Measurements from ENCODE around the gene NRN1. TPM values are rescaled to one million over a fixed set of nuclear protein-coding genes. Genes with fewer than 3 reads are reported as not detected.
"Not testable (repeated sequence)": the region's sequence is repeated elsewhere in the genome, so short reads cannot be mapped to it uniquely, and the experiment has no call there.

The NRN1 gene, protein sequence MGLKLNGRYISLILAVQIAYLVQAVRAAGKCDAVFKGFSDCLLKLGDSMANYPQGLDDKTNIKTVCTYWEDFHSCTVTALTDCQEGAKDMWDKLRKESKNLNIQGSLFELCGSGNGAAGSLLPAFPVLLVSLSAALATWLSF
- total RNA-seq, result 0.71 and 0.75 TPM in 2 replicates

GRCh38 chr6:6006428-6007365, at the start of gene NRN1:
Gene NRN1 (minus strand): TSS chr6:6006925. CDS start chr6:6006749, 176 bp downstream.
- DNase-seq (ENCODE audit: low spot score), result no peak
- peaks cover 20% of the 10 kb centered on the region for H3K9me3 Mint-ChIP-seq
- peaks cover 37% of the 10 kb centered on the region for H3K4me1 Mint-ChIP-seq (ENCODE audit: low read depth)
- H3K27me3 Mint-ChIP-seq (ENCODE audit: low read depth), result peaks cover 73% of the 10 kb centered on the region
- intact Hi-C loops (cut with micrococcal nuclease), result loop anchor here (1.0 to 5.0 kb wide), 2 partner anchors 8 to 541 kb away; no protein-coding TSS in a partner anchor
- peak within 1 kb of the TSS; percentile 81 for H3K4me3 Mint-ChIP-seq (ENCODE audit: low read depth)
- H3K36me3 Mint-ChIP-seq (ENCODE audit: low read depth), result peaks cover 16% of the 10 kb centered on the region
- H3K27ac Mint-ChIP-seq, result no peak within 1 kb of the TSS

- Mint-ChIP-seq H3K36me3 (ENCODE audit: low read depth) (no peaks in the 10 kb centered on the region), H3K4me3 (ENCODE audit: low read depth) (no peak overlapping the region), H3K9me3 (no peaks in the 10 kb centered on the region), H3K27me3 (ENCODE audit: low read depth) (peaks cover 3% of the 10 kb centered on the region), H3K27ac (no peak overlapping the region), H3K4me1 (ENCODE audit: low read depth) (no peaks in the 10 kb centered on the region)
- intact Hi-C loops (cut with micrococcal nuclease), result no loop called here
- DNase-seq (ENCODE audit: low spot score), result no peak
Measured at GRCh38 chr6:6052216-6052615, 45.5 kb upstream of the NRN1 start.

DNA sequence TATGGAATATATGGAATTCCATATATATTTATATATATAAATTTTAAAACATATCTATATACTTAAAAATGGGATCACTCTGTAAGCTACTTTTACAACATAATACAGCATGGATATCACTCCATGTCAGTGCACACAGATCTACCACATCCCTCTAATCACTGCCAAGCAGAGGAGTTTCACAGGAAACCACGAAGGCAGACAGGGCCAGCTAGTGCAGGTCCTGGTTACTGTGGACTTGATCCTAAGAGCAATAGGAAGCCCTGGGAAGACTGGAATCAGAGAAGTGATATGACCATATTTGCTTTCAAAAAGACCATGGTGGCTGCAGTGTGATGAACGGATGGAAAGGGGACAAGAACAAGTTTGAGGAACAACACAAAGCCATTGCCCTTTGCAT, 40.0 kb upstream of the NRN1 start:
- no peak for DNase-seq (ENCODE audit: low spot score)
- H3K9me3 Mint-ChIP-seq, result no peaks in the 10 kb centered on the region
- peaks cover 3% of the 10 kb centered on the region for H3K27me3 Mint-ChIP-seq (ENCODE audit: low read depth)
- H3K4me1 Mint-ChIP-seq (ENCODE audit: low read depth), result no peaks in the 10 kb centered on the region
- H3K36me3 Mint-ChIP-seq (ENCODE audit: low read depth), result no peaks in the 10 kb centered on the region
- no peak overlapping the region for H3K27ac Mint-ChIP-seq
- intact Hi-C loops (cut with micrococcal nuclease), result no loop called here
- no peak overlapping the region for H3K4me3 Mint-ChIP-seq (ENCODE audit: low read depth)

DNA sequence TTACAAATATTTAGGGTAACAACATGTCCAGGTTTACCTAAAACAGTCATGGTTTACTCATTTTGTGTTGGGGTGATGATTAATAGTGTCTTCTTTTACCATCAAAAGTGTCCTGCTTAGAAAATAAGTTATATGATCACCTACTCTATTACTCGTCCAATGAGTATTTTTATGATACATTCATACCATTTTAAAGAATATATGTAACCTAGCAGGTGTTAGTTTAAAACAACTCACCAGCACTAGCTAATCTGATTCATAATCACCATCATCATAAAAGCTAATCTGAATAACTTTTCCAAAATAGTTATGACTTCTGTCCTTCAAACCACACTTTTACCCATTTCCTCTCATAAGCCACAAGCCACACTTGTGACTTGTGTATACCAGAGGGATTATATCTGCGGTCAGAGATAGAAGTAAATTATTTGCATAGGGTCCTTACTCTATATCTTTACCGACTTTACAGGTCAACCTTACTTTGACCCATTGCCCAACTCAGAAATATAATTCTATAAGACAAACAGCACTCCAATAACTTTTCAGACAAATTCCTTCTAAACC, 33.3 kb upstream of the NRN1 start:
- no peaks in the 10 kb centered on the region for H3K4me1 Mint-ChIP-seq (ENCODE audit: low read depth)
- H3K27me3 Mint-ChIP-seq (ENCODE audit: low read depth), result peaks cover 4% of the 10 kb centered on the region
- H3K4me3 Mint-ChIP-seq (ENCODE audit: low read depth), result no peak overlapping the region
- intact Hi-C loops (cut with micrococcal nuclease), result no loop called here
- H3K36me3 Mint-ChIP-seq (ENCODE audit: low read depth), result no peaks in the 10 kb centered on the region
- no peak overlapping the region for H3K27ac Mint-ChIP-seq
- no peak for DNase-seq (ENCODE audit: low spot score)
- H3K9me3 Mint-ChIP-seq, result no peaks in the 10 kb centered on the region

DNA sequence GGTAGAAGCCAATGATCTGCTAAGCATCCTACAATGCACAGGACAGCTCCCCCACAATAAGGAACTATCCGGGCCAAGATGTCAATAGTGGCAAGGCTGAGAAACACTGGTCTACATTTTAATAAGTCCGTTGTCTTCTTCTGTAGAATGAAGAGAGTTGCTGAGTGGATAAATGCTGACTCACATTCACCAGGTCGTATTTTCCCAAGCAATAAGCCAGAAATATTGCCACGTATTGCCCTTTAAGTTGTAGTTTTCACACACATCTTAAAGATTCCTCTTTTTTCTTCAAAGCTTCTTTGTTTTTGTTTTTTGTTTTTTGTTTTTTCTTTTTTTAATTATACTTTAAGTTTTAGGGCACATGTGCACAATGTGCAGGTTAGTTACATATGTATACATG, 30.5 kb upstream of the NRN1 start:
- H3K4me1 Mint-ChIP-seq (ENCODE audit: low read depth), result no peaks in the 10 kb centered on the region
- H3K4me3 Mint-ChIP-seq (ENCODE audit: low read depth), result no peak overlapping the region
- no peaks in the 10 kb centered on the region for H3K9me3 Mint-ChIP-seq
- DNase-seq (ENCODE audit: low spot score), result no peak
- peaks cover 4% of the 10 kb centered on the region for H3K27me3 Mint-ChIP-seq (ENCODE audit: low read depth)
- no peaks in the 10 kb centered on the region for H3K36me3 Mint-ChIP-seq (ENCODE audit: low read depth)
- H3K27ac Mint-ChIP-seq, result no peak overlapping the region
- intact Hi-C loops (cut with micrococcal nuclease), result no loop called here

DNA sequence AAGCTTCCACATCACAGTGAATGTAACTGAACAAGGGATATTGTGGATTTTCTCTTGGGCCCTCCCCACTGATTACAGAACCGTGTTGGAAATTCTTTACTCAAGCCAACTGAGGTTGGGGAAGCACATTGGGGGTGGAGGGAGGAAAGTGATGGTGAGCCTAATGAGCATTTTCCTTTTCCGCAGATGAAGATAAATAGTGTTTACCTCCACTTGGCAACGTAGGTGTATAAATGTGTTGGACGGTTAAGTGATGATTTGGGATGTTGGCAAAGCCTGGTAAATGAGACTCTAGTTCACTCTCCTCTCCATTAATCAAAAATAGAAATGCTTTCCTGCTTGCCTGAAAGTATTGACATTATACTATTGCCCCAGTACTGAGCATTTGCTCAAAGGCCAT, 27.1 kb upstream of the NRN1 start:
- Mint-ChIP-seq H3K36me3 (ENCODE audit: low read depth) (no peaks in the 10 kb centered on the region), H3K4me1 (ENCODE audit: low read depth) (no peaks in the 10 kb centered on the region), H3K4me3 (ENCODE audit: low read depth) (no peak overlapping the region), H3K27me3 (ENCODE audit: low read depth) (no peaks in the 10 kb centered on the region), H3K9me3 (no peaks in the 10 kb centered on the region), H3K27ac (no peak overlapping the region)
- intact Hi-C loops (cut with micrococcal nuclease), result no loop called here
- no peak for DNase-seq (ENCODE audit: low spot score)

- peaks cover 10% of the 10 kb centered on the region for H3K27me3 Mint-ChIP-seq (ENCODE audit: low read depth)
Measured at GRCh38 chr6:6026513-6027205, 19.9 kb upstream of the NRN1 start.

DNA sequence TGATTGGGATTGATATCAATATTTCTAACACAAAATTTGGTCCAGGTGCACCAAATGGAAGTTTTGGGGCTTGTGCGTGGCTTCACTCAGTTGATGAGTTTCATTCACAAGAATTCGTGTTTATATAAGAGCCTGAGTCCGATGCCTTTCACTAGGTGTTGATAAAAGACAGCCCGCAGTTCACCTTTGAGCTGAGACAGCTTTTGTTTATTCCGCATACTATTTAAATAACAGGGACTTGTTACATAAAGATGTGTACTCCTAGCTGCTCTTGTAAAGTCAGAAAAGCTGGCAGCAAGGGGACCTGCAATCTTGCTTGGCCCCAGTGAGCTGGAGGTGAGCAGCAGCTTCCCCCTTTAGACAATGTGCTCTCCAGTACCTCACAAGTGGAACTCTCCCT, 19.0 kb upstream of the NRN1 start:
- DNase-seq (ENCODE audit: low spot score), result no peak
- Mint-ChIP-seq H3K4me3 (ENCODE audit: low read depth) (no peak overlapping the region), H3K27me3 (ENCODE audit: low read depth) (peaks cover 13% of the 10 kb centered on the region), H3K9me3 (no peaks in the 10 kb centered on the region), H3K4me1 (ENCODE audit: low read depth) (no peaks in the 10 kb centered on the region), H3K36me3 (ENCODE audit: low read depth) (no peaks in the 10 kb centered on the region), H3K27ac (no peak overlapping the region)
- intact Hi-C loops (cut with micrococcal nuclease), result no loop called here

More at GRCh38 chr6:6026513-6027205, 19.9 kb upstream of the NRN1 start:
- H3K36me3 Mint-ChIP-seq (ENCODE audit: low read depth), result no peaks in the 10 kb centered on the region
- no peak for DNase-seq (ENCODE audit: low spot score)
- intact Hi-C loops (cut with micrococcal nuclease), result no loop called here
- no peak overlapping the region for H3K4me3 Mint-ChIP-seq (ENCODE audit: low read depth)
- no peaks in the 10 kb centered on the region for H3K9me3 Mint-ChIP-seq
- H3K27ac Mint-ChIP-seq, result no peak overlapping the region
- H3K4me1 Mint-ChIP-seq (ENCODE audit: low read depth), result no peaks in the 10 kb centered on the region

GRCh38 chr6:6024220-6024619, 17.5 kb upstream of the NRN1 start:
- Mint-ChIP-seq H3K27me3 (ENCODE audit: low read depth) (peaks cover 18% of the 10 kb centered on the region), H3K4me1 (ENCODE audit: low read depth) (no peaks in the 10 kb centered on the region), H3K27ac (no peak overlapping the region), H3K36me3 (ENCODE audit: low read depth) (no peaks in the 10 kb centered on the region), H3K4me3 (ENCODE audit: low read depth) (no peak overlapping the region), H3K9me3 (no peaks in the 10 kb centered on the region)
- DNase-seq (ENCODE audit: low spot score), result no peak
- intact Hi-C loops (cut with micrococcal nuclease), result no loop called here

DNA sequence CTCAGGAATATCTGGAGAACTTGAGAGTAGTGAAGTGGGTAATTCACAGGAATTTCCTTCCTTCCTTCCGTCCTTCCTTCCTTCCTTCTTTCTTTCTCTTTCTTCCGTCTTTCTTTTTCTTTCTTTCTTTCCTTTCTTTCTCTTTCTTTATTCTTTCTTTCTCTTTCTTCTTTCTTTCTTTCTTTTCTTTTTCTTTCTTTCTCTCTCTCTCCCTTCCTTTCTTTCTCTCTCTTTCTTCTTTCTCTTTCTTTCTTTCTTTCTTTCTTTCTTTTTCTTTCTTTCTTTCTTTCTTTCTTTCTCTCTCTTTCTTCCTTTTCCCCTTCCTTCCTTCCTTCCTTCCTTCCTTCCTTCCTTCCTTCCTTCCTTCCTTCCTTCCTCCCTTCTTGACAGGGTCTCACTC, 16.1 kb upstream of the NRN1 start:
- H3K4me1 Mint-ChIP-seq (ENCODE audit: low read depth); DNase-seq (ENCODE audit: low spot score); H3K4me3 Mint-ChIP-seq (ENCODE audit: low read depth); intact Hi-C loops (cut with micrococcal nuclease); H3K36me3 Mint-ChIP-seq (ENCODE audit: low read depth); H3K27ac Mint-ChIP-seq; H3K9me3 Mint-ChIP-seq: not testable (repeated sequence)
- H3K27me3 Mint-ChIP-seq (ENCODE audit: low read depth), result peaks cover 26% of the 10 kb centered on the region

DNA sequence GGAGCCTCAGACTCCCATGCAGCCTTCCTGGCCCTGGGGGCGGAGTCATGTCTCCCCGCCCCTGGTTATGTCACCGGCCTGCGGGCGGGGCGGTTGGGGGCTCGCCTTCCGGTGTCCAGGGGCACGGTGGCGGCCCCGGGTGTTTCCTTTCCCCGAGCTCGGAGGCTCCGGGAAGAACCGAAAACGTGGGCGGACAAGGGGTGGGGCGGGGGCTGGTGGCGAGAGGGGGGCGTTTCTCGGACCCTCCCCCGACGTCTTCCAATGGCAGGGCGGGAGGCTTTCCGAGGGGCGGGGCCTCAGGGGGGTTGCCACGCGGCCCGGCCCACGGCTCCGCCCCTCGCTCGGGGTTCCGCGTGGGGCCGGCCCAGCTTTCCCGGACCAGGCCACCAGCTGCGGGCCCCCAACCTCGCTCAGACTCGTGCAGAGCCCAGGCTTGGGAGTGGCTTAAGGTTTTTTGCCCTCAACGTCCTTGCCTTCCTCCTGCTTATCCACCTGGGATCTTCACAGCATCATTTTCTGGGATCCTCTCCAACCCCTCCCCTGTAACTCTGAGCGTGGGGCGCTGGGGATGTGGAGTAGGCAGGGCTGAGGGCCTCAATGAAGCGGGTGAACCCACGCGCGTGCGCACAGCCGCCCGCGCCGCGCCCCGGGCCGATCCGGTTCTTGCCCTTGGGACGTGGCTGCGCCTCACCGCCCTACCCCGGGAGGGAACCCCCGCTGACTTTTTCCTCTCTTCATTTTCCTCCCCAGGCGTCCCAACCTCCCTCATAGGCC, 2.1 kb upstream of the NRN1 start:
- no peak overlapping the region for H3K27ac Mint-ChIP-seq
- intact Hi-C loops (cut with micrococcal nuclease), result loop anchor here (2.0 to 5.0 kb wide), 2 partner anchors 14 to 538 kb away; no protein-coding TSS in a partner anchor
- DNase-seq (ENCODE audit: low spot score), result peak; percentile 40
- peaks cover 32% of the 10 kb centered on the region for H3K4me1 Mint-ChIP-seq (ENCODE audit: low read depth)
- H3K4me3 Mint-ChIP-seq (ENCODE audit: low read depth), result peak overlapping the region; percentile 81
- peaks cover 72% of the 10 kb centered on the region for H3K27me3 Mint-ChIP-seq (ENCODE audit: low read depth)
- peaks cover 15% of the 10 kb centered on the region for H3K36me3 Mint-ChIP-seq (ENCODE audit: low read depth)
- H3K9me3 Mint-ChIP-seq, result peaks cover 20% of the 10 kb centered on the region

DNA sequence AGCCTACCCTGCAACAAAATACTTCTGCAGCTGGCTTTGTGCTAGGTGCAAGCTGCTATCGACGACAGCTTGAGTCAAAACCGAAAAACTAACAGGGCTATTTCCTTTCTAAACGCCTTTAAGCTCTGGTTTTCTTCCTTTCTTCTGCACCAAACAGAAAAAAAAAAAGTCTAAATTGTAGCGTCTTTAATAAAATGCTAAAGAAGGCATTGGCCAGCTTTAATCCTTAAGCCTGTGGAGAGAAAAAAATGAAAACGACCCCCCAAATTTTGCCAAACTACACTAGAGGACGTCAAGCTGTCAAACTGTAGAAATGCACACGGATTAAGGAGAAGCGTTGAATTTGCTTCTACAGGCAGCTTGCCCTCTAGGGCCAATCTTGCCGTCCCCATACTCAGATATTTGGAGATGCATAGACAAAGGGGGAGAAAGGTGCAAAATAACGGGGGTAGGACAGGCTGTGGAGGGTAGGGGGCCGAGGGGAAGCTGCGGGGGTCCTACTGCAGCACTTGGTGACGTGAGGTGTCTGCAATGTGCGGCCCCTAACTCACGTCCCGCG, 1.4 kb upstream of the NRN1 start:
- Mint-ChIP-seq H3K27ac (peak overlapping the region; percentile 19), H3K27me3 (ENCODE audit: low read depth) (peaks cover 69% of the 10 kb centered on the region), H3K4me1 (ENCODE audit: low read depth) (peaks cover 32% of the 10 kb centered on the region), H3K4me3 (ENCODE audit: low read depth) (peak overlapping the region; percentile 81), H3K9me3 (peaks cover 20% of the 10 kb centered on the region), H3K36me3 (ENCODE audit: low read depth) (peaks cover 16% of the 10 kb centered on the region)
- DNase-seq (ENCODE audit: low spot score), result no peak
- intact Hi-C loops (cut with micrococcal nuclease), result loop anchor here (2.0 to 5.0 kb wide), 2 partner anchors 13 to 539 kb away; no protein-coding TSS in a partner anchor
